Measurements from ENCODE around the gene NDRG2. TPM values are rescaled to one million over a fixed set of nuclear protein-coding genes. Genes with fewer than 3 reads are reported as not detected.

Gene NDRG2
- total RNA-seq, 1 experiment from 2014 or later = 18.9 TPM

DNA sequence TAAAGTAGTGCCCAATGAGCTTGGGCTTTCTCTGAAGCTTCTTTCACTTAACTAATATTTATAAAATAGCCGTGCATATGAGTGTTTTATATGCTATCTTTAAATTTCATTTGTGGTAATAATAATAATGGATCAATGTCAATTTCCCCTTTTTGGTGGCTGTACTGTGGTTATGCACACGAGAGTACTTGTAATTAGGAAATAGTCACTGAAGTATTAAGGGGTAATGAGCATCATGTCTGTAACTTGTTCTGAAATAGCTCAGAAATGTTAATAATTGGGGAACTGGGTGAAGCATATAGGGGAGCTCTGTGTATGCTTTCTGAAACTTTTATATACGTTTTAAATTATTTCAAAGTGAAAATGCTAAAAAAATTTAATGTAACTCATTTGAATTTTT lies 25.7 kb upstream of the NDRG2 start:
- BruUV-seq (replicated peaks) = no TSS peak
- POLR2A ChIA-PET = no interaction called here

GRCh38 chr14:21049271-21049673 lies 24.4 kb upstream of the NDRG2 start:
- ChIA-PET RAD21 (ENCODE audit: low non-redundant PET in 1 of 2, low total read pairs in 2 of 2, uncharacterized antibody in 2 of 2, unreplicated experiment in 2 of 2) (no interaction called here), CTCF (interaction anchor here (3.0 kb wide), 1 partner anchor 9 kb away, joined by 8 read pairs; no protein-coding TSS in a partner anchor), POLR2A (no interaction called here)
- Histone ChIP-seq H3K4me2 (ENCODE audit: low read length) (no peak overlapping the region), H3K9me3 (ENCODE audit: control insufficient read depth in 1 of 2, insufficient read depth in 1 of 2, low read depth in 1 of 2, low read length in 2 of 2) (no peaks in the 10 kb centered on the region), H3K4me3 (replicated peaks in 1 of 2; ENCODE audit: low read depth in 1 of 2, low read length in 2 of 2) (no peak overlapping the region), H3K27ac (ENCODE audit: low read depth, low read length) (no peak overlapping the region), H3K79me2 (ENCODE audit: insufficient read depth, low read length) (no peaks in the 10 kb centered on the region), H2AFZ (ENCODE audit: low read depth, low read length, poor library complexity, severe bottlenecking) (no peak overlapping the region), H3K9me2 (ENCODE audit: insufficient read depth) (no peaks in the 10 kb centered on the region), H4K20me1 (ENCODE audit: insufficient read depth) (no peaks in the 10 kb centered on the region), H3K4me1 (ENCODE audit: control insufficient read depth in 1 of 2, insufficient read depth in 2 of 2, low read length in 2 of 2) (no peaks in the 10 kb centered on the region), H3K9ac (ENCODE audit: low read length) (no peak overlapping the region), H3K27me3 (ENCODE audit: insufficient read depth, low read length) (no peaks in the 10 kb centered on the region), H3K36me3 (ENCODE audit: control insufficient read depth in 1 of 2, insufficient read depth in 2 of 2, low read length in 2 of 2) (no peaks in the 10 kb centered on the region)
- no peak for ATAC-seq
- BruUV-seq (replicated peaks) = no TSS peak
- TF ChIP-seq TCF7L2 (IDR thresholded peaks at IDR 0.05; ENCODE audit: borderline replicate concordance, extremely low read depth, insufficient read depth, insufficient read length) (no peak), ZNF274 (IDR thresholded peaks at IDR 0.05; ENCODE audit: low read depth, low read length) (no peak), FOSL1 (IDR thresholded peaks at IDR 0.05; ENCODE audit: low read depth) (no peak), EZH2phosphoT487 (IDR thresholded peaks at IDR 0.05; ENCODE audit: borderline replicate concordance) (no peak), SIN3A (IDR thresholded peaks at IDR 0.05; ENCODE audit: low read depth) (no peak), POLR2AphosphoS5 (IDR thresholded peaks at IDR 0.05; ENCODE audit: low read depth, low read length) (no peak)
- TF ChIP-seq, protein P1, sequence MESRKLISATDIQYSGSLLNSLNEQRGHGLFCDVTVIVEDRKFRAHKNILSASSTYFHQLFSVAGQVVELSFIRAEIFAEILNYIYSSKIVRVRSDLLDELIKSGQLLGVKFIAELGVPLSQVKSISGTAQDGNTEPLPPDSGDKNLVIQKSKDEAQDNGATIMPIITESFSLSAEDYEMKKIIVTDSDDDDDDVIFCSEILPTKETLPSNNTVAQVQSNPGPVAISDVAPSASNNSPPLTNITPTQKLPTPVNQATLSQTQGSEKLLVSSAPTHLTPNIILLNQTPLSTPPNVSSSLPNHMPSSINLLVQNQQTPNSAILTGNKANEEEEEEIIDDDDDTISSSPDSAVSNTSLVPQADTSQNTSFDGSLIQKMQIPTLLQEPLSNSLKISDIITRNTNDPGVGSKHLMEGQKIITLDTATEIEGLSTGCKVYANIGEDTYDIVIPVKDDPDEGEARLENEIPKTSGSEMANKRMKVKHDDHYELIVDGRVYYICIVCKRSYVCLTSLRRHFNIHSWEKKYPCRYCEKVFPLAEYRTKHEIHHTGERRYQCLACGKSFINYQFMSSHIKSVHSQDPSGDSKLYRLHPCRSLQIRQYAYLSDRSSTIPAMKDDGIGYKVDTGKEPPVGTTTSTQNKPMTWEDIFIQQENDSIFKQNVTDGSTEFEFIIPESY (IDR thresholded peaks at IDR 0.05; ENCODE audit: extremely low read depth, insufficient replicate concordance, low read length) = no peak
- intact Hi-C loops (cut with micrococcal nuclease) = no loop called here
- no peak for DNase-seq (ENCODE audit: low read depth, low spot score)

More for the DNA sequence above, 25.7 kb upstream of the NDRG2 start:
- H3K9me2 ChIP-seq (ENCODE audit: insufficient read depth) = no peaks in the 10 kb centered on the region
- no peaks in the 10 kb centered on the region for H3K36me3 ChIP-seq (ENCODE audit: control insufficient read depth in 1 of 2, insufficient read depth in 2 of 2, low read length in 2 of 2)
- H3K4me2 ChIP-seq (ENCODE audit: low read length) = no peak overlapping the region
- no peaks in the 10 kb centered on the region for H4K20me1 ChIP-seq (ENCODE audit: insufficient read depth)
- no peak for DNase-seq (ENCODE audit: low read depth, low spot score)
- no peak overlapping the region for H2AFZ ChIP-seq (ENCODE audit: low read depth, low read length, poor library complexity, severe bottlenecking)
- intact Hi-C loops (cut with micrococcal nuclease) = no loop called here
- H3K4me1 ChIP-seq (ENCODE audit: control insufficient read depth in 1 of 2, insufficient read depth in 2 of 2, low read length in 2 of 2) = no peaks in the 10 kb centered on the region
- no peaks in the 10 kb centered on the region for H3K27me3 ChIP-seq (ENCODE audit: insufficient read depth, low read length)
- ATAC-seq = no peak
- H3K27ac ChIP-seq (ENCODE audit: low read depth, low read length) = no peak overlapping the region
- TF ChIP-seq CBX3 (IDR thresholded peaks at IDR 0.05; ENCODE audit: low read depth) (no peak), TCF7L2 (IDR thresholded peaks at IDR 0.05; ENCODE audit: borderline replicate concordance, extremely low read depth, insufficient read depth, insufficient read length) (no peak), ZNF274 (IDR thresholded peaks at IDR 0.05; ENCODE audit: low read depth, low read length) (no peak), POLR2A (IDR thresholded peaks at IDR 0.05; ENCODE audit: borderline replicate concordance, extremely low read depth, insufficient read depth, insufficient read length) (no peak), EZH2 (IDR thresholded peaks at IDR 0.05) (no peak), FOSL1 (IDR thresholded peaks at IDR 0.05; ENCODE audit: low read depth) (no peak), MAX (IDR thresholded peaks at IDR 0.05) (no peak), SRF (IDR thresholded peaks at IDR 0.05; ENCODE audit: low read depth) (no peak)
- H3K4me3 ChIP-seq (replicated peaks in 1 of 2; ENCODE audit: low read depth in 1 of 2, low read length in 2 of 2) = no peak overlapping the region
- no peaks in the 10 kb centered on the region for H3K79me2 ChIP-seq (ENCODE audit: insufficient read depth, low read length)
- RAD21 ChIA-PET (ENCODE audit: low non-redundant PET in 1 of 2, low total read pairs in 2 of 2, uncharacterized antibody in 2 of 2, unreplicated experiment in 2 of 2) = interaction anchor here in 1 of 2 experiments (0.6 kb wide), 1 partner anchor 1894 kb away, joined by 3 read pairs; no protein-coding TSS in a partner anchor
- H3K9ac ChIP-seq (ENCODE audit: low read length) = no peak overlapping the region
- H3K9me3 ChIP-seq (ENCODE audit: control insufficient read depth in 1 of 2, insufficient read depth in 1 of 2, low read depth in 1 of 2, low read length in 2 of 2) = no peaks in the 10 kb centered on the region
- CTCF ChIA-PET = no interaction called here

Data from HCT116 (cell line).